ENCODE data around the gene RIMKLB. TPM values are rescaled to one million over a fixed set of nuclear protein-coding genes. Genes with fewer than 3 reads are reported as not detected.

Gene RIMKLB
- total and polyA plus RNA-seq, 2 of the 8 experiments (the other 6 are each of a cell fraction or from before 2014, with no cell fraction given) = 37.8 to 78.2 TPM

DNA sequence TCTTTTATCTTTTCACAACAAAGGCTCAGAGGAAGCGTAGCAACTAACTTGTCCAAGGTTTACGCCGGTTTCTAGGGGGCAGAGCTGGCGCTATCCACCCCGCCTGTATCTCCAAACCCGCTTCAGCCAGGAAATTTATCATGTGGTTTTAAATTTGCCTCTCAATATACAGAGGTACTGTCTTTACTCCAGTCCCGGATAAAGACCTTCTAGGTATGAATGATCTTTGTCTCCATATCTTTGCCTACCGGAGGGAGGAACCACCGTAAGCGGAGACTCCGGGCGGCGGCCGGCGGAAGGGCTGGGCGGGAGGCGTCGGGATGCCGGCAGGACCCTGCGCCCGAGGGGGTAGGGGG is 693 bp upstream of the RIMKLB start:
- Histone ChIP-seq H4K91ac (replicated peaks; ENCODE audit: insufficient read length, low read length) (no peak overlapping the region), H3K14ac (ENCODE audit: insufficient read length) (no peak overlapping the region), H3K9me3 (ENCODE audit: insufficient read depth in 2 of 2, low read depth in 1 of 2, low read length in 1 of 2) (no peaks in the 10 kb centered on the region), H3K4me2 (ENCODE audit: insufficient read depth in 1 of 2, low read depth in 2 of 2, low read length in 2 of 2) (peak overlapping the region; percentile 67 to 81), H3K9ac (replicated peaks in 1 of 4; ENCODE audit: extremely low read depth in 1 of 4, low read depth in 3 of 4, low read length in 3 of 4) (peak overlapping the region; percentile 71 to 85 (median 76)), H3K27me3 (replicated peaks in 1 of 4; ENCODE audit: control insufficient read depth in 3 of 4, extremely low read depth in 1 of 4, insufficient read depth in 3 of 4, low read length in 3 of 4) (no peaks in the 10 kb centered on the region), H3K79me1 (ENCODE audit: low read depth, low read length) (no peaks in the 10 kb centered on the region), H2BK12ac (ENCODE audit: low read depth, low read length) (no peak overlapping the region; the same call in 1 of the 2 replicates), H3K56ac (replicated peaks; ENCODE audit: insufficient read length, low read depth, low read length) (no peak overlapping the region), H2AFZ (ENCODE audit: low read length) (no peak overlapping the region), H3K4me1 (replicated peaks in 1 of 4; ENCODE audit: control insufficient read depth in 3 of 4, insufficient read depth in 4 of 4, low read length in 3 of 4) (peaks cover 4 to 11% (median 7%) of the 10 kb centered on the region in 4 experiments; a peak in 6 of 7 replicates), H4K8ac (ENCODE audit: extremely low read depth, insufficient read depth, low read length) (peak overlapping the region; percentile 88; the same call in 1 of the 2 replicates), H4K20me1 (replicated peaks in 1 of 2; ENCODE audit: control insufficient read depth in 1 of 2, insufficient read depth in 2 of 2, low read length in 2 of 2) (peaks cover 0 to 7% of the 10 kb centered on the region in 2 experiments), H3K36me3 (ENCODE audit: control insufficient read depth in 2 of 4, insufficient read depth in 4 of 4, low read length in 3 of 4) (peaks cover 0 to 10% (median 0%) of the 10 kb centered on the region in 4 experiments; a peak in 2 of 8 replicates), H3K18ac (ENCODE audit: extremely low read depth, low read length) (peak overlapping the region; percentile 48), H3K4ac (replicated peaks; ENCODE audit: insufficient read length, low read depth, low read length) (peak overlapping the region; percentile 57), H2BK15ac (ENCODE audit: low read length) (0 out of 2 replicates have a peak overlapping the region, but pooled peaks have one; percentile 61), H2AK5ac (ENCODE audit: low read depth, low read length) (no peak overlapping the region), H4K5ac (ENCODE audit: insufficient read length, low read depth, low read length) (peak overlapping the region; percentile 93), H3K4me3 (ENCODE audit: extremely low read depth in 1 of 4, insufficient read depth in 2 of 4, low read depth in 3 of 4, low read length in 4 of 4) (peak overlapping the region; percentile 72 to 92 (median 80)), H3K23ac (ENCODE audit: insufficient read length) (no peak overlapping the region), H2BK120ac (replicated peaks; ENCODE audit: low read depth, low read length) (no peak overlapping the region), H3K23me2 (ENCODE audit: low read depth, low read length) (peaks cover 6% of the 10 kb centered on the region; the same call in 1 of the 2 replicates), H3K79me2 (ENCODE audit: control insufficient read depth in 1 of 2, insufficient read depth in 2 of 2, low read length in 2 of 2) (peaks cover 17 to 36% of the 10 kb centered on the region in 2 experiments), H3K27ac (ENCODE audit: low read depth, low read length) (peak overlapping the region; percentile 80), H2BK5ac (ENCODE audit: low read depth, low read length) (peak overlapping the region; percentile 85; the same call in 1 of the 2 replicates), H2BK20ac (ENCODE audit: low read length) (no peak overlapping the region)
- ChIA-PET CTCF (ENCODE audit: partially characterized antibody) (interaction anchor here (1.0 to 1.6 kb wide), 5 partner anchors 11 to 123 kb away, joined by 3 to 5 read pairs (median 5); no protein-coding TSS in a partner anchor), POLR2A (ENCODE audit: partially characterized antibody) (interaction anchor here (0.6 to 2.3 kb wide), 19 partner anchors 8 to 217 kb away, joined by 3 to 15 read pairs (median 4); partner anchors contain the start of gene PHC1)
- DNase-seq (ENCODE audit: low read depth in 1 of 2, low spot score in 2 of 2) (no peak), FAIRE-seq (no peak)
- 1% methylated on average over 14 of the region's 21 CpGs; no CpG with 5 or more reads in 1 of the 2 experiments for WGBS, 2 experiments (ENCODE audit: extremely low coverage in 1 of 2, insufficient coverage in 1 of 2, insufficient read length in 1 of 2, insufficient replicate concordance in 2 of 2, low coverage in 1 of 2, low lambda C conversion rate in 2 of 2, missing lambda C conversion rate in 1 of 2)
- TF ChIP-seq KDM4A (IDR thresholded peaks at IDR 0.05; ENCODE audit: low read depth, low read length, severe bottlenecking) (no peak), PHF8 (conservative IDR thresholded peaks at IDR 0.05; ENCODE audit: low read depth, low read length) (0 out of 2 replicates have a peak, but pooled peaks have one; percentile 4), EGR1 (IDR thresholded peaks at IDR 0.05; ENCODE audit: borderline replicate concordance, low read depth, low read length) (no peak), RBBP5 (IDR thresholded peaks at IDR 0.05; ENCODE audit: borderline replicate concordance, low read depth, low read length) (no peak), POLR2AphosphoS5 (IDR thresholded peaks at IDR 0.05; ENCODE audit: low read depth, low read length) (0 out of 2 replicates have a peak, but pooled peaks have one; percentile 6), ZNF274 (IDR thresholded peaks at IDR 0.05; ENCODE audit: borderline replicate concordance, extremely low read depth, low read length) (no peak)

Data from H1 (cell line).